HG03521 (cell line): ENCODE data around the gene ADAM8.

Experiments
- ATAC-seq: cut with Tn5 transposase; IDR thresholded peaks from one replicate; pipeline ENCODE4 v1.9.1; 2021; ENCODE audit warnings: mild to moderate bottlenecking, moderate library complexity; ENCODE audit not compliant: unreplicated experiment

The ADAM8 gene

DNA sequence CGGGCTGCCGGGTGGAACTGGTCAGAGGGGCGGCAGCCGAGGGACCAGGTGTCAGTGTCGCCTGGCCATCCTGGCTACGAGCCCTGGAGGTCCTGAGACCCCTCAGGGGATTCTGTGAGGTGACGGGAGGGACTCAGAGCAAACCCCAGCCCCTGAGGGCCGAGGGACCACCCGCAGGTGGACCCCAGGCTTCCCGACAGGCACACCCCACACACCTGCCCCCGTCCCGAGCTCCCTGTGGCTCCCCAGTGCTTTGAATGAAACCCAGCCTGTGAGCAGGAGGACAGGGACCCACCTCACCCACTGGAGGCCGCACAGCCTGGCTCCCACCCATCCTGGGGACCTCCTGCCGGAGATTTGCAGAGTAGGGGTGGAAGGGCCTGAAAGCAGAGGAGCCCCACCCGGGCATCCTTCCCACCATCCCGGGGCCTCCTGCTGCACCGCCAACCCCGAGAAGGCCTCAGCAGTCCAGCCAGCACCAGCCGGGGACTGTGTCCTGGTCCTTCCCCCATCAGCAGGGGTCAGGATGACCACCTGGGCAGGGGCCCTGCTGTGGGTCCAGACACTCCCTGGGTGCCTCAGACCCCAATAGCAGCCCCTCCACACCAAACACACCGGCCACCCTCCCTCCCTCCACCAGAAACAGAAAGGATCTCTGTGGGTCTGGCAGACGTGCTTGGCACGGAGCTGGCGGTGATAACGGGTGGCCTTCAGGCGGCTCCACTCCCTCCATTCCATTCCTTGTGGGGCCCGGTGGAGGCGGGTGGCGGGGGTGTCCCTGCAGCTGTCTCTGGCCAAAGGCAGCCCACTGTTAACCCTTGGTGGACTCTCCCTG lies 25.1 kb downstream of the ADAM8 start:
- ATAC-seq: no peak

DNA sequence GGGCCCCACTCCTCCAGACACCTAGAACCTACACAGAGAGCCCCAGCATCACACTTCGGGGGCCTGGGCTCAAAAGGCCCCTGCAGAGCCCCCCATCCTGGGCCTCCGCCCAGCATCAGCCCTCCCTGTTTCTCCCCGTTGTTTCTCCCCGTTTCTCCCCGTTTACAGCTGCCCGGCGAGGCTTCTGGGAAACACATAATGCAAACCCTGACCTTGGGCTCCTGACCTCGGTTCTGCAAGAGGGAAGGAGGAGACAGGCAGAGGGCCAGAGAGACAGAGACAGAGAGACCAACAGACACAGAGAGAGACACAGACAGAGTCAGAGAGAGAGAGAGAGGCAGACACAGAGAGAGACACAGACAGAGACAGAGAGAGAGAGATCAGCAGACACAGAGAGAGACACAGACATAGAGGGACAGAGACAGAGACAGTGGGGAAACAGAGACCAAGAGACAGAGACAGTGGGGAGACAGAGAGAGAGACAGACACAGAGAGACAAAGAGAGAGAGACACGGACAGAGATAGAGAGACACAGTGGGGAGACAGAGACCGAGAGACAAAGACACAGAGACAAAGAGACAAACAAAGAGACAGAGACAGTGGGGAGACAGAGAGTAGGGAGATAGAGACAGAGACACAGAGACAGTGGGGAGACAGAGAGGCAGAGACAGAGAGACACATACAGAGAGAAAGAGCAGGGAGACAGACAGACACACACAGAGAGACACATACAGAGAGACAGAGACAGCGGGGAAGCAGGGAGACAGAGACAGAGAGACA lies 26.5 kb downstream of the ADAM8 start:
- no peak for ATAC-seq

DNA sequence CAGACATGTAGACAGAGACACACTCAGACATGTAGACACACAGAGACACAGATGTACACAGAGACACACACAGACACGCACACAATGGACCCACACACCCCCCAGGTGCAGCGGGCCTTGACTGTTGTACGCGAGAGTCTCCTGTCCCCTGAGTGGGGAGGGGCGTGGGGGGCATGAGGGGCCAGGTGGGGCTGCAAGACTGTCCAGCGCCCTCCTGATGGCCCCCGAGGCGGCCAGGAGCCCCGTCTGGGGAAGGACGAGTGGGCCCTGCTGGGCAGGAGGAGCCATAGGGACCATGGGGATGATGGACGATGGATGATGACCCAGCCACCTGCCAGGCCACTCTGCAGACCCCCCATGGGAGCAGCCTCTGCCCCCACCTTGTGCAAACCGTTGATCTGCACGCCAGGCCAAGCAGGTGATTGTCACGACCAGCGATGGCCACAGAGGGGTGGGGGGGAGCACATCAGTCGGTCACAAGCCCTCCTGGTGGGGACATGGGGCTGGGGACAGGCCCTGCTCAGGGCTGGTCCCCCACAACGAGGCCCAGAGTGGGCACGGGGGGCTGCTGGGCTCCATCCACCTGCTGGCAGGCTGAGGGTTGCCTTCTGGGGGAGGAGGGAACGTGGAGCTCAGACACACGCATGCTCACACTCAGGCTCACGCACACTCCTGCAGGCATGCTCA lies 27.4 kb downstream of the ADAM8 start:
- no peak for ATAC-seq

DNA sequence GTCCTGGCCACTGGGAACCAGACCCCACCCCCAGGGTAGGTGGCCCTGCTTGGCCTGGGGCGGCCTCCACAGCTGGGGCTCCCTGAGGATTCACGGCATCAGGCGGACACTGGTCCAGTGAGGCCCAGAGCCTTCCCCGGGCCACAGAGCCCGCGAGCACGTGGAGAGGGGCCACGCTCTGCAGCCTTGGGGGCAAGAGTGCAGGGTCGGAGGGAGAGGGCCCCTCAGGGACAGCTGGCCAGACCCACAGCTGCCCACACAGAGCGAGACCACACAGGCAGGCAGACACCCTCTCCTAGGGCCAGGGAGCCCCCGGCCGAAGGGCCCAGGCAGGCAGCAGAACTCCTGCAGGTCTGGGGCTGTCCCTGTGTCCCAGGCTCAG lies 28.3 kb downstream of the ADAM8 start:
- no peak for ATAC-seq

DNA sequence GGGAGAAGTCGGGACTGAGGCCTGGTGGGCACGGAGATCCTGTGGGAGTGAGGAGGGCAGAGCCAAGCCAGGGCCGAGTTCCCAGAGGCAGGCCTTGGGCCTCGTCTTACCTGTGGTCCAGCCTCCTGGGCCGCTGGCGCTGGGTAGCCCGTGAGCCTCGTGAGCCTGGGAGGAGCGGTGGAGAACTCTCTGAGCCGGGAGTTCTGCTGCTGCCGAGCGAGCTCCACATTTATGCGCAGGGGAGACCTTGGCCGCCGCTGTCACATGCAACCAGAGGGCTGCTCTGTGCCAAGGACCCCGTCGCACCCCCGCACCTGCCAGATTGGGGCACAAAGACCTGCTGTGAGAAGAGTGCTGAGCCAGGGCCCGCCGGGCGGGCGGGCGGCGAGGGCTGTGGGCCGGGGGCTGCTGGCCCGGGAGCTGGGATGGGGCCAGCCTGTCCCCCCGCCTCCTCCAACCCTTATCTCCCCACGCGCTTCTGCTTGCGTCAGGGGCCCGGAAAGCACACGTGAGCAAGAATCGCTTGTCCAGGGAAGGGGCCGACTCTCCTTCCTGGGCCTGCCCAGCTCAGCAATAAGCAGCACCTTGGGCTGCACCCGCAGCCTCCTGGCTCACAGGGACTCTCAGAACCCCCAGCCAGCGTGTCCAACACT lies 28.9 kb downstream of the ADAM8 start:
- no peak for ATAC-seq

DNA sequence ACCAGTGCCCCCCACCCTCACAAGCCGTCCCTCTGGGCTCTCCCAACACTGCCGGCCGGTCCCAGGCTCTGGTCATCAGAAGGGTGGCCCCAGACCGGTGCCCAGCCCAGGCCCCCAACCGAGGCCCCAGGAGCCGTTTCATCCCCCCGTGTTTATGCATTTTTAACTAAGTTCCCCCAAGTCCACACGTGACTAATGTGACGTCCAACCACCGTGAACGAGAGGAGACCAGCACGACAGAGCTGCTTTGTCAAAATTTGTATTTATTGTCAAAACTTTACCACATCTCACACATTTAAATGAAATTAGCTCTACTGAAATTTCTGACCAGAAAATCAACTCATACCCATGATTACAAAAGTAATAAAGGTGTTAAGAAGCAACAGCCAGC lies 30.4 kb downstream of the ADAM8 start:
- ATAC-seq: no peak

DNA sequence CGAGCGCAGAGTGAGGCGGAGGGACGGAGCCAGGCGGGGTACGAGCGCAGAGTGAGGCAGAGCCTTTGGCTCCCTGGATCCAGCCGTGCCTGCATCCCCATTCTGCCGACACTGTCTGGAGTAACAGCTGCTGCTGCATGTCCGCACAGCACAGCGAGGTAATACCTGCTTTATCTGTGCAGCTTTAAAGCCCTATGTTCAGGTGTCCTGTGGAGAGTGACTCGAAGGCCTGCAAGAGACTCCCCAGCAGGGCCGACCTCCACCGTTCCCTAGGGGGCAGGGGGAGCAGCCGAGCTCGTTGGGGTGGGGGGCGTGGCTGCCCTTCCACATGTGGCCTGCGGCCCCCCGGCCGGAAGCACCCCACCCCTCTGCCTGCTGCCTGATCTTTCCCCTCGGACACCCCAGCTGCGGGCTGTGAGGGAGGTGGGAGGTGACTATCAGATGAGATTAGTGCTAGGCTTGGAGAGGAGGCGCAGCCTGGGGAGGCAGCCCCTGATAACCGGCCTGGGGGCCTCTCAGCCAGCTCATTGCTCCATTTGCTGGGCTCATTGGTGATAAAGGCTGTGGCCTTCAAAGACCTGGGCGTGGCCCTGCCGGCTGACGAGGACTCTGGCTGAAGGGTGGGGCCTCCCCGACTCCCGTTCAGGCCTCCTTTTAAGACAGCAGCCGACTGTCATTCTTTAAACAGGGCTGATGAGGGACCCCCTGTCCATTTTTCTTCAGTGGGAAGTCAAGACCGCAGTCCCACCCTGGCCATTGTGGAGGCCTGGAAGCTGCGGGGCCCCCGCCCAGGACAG lies 31.0 kb downstream of the ADAM8 start:
- no peak for ATAC-seq

DNA sequence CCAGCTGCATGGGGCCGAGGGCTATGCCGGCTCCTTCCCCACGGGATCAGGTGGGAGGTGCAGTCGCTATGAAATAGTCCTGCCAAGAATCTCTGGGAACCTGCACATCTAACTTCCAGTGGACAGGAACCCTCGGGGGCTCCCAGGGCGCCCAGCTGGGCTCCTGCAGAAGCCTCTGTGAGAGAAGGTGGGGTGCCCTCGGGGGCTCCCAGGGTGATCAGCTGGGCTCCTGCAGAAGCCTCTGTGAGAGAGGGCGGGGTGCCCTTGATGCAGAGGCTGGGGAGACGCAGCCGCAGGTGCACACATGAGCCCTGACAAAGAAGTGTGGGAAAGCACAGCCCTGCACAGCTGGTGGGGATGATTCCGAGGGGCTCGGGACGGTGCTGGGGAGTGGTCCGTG lies 33.1 kb downstream of the ADAM8 start:
- ATAC-seq: no peak

DNA sequence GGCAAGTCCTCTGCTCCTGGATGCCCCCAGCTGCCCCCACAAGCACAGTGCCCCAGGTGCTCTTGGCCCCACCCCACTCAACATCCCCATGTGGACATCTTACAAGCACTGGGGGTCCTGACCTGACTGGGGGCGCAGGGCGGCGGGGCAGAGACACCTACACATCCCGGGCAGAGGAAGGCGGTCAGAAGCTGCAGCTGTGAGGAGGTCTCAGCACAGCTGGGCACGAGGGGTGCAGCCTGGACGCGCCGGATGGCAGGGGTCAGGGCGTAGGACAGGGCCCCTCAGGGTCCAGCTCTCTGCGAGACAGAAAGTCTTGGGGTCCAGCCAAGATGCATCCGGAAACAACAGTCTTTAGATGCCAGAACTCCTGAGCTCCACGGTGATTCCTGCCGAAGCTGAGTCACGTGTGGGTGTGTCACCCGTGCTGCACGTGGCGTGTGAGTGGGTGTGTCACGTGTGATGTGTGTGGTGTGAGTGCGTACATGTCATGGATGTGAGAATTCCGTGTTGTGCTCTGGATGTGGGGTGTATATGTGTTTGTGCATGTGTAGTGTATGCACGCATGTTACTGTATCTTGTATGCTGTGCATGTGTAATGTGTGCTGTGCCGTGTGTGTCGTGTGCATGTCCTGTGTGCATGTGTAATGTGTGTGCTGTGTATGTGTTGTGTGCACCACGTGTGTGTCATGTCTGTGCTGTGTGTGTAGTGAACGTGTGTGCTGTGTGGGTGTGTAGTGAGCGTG lies 33.9 kb downstream of the ADAM8 start:
- no peak for ATAC-seq

DNA sequence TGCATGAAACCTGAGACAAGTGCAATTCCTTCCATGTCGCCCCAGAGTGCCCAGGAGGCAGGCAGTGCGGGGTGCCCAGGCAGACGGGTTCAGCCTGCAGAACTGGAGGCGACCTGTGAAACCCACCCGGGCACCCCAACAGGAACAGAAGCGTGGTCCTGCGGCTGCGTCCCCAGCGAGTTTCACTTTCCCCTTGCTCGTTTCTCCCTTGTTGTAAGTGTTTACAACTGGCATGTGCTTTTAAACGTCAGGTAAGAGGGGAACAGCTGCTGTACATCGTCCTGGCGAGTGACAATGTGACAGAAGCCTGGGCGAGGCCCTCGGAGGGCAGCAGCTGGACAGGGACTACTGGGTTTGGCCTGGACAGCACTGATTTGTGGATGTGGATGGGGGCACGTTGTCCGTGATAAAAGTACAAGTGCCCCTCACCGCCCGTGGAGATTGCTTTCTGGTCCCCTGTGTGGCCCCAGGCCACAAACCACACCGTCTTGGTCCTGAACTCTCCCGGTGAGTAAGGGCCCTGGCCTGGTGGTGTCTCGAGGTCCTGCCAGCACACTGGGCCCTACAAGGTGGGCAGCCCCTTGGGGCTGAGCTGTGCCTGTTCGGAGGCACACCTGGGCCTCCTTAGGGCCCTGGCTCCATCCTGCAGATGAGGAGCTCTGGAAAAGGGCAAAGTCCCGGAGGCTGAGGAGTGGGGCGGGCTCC lies 35.0 kb downstream of the ADAM8 start:
- ATAC-seq: no peak

DNA sequence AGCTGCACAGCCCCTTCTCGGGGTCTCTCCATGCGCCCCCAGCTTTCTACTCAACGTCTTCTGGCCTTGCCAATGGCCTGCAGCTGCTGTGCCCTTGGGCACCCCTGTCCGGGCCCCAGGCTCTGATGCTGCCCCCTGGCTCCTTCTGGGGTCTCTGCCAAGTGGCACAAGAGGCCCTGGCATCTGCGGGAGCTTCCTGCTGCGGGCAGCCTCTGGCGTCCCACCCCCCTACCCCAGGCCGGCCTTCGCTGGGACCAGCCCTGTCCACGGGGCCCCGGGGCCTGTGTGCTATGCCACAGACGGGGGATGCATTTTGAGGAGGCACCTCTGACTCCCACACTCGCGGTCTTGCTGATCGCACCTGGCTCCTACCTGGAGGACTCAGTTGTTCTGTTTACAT lies 36.7 kb downstream of the ADAM8 start:
- no peak for ATAC-seq

DNA sequence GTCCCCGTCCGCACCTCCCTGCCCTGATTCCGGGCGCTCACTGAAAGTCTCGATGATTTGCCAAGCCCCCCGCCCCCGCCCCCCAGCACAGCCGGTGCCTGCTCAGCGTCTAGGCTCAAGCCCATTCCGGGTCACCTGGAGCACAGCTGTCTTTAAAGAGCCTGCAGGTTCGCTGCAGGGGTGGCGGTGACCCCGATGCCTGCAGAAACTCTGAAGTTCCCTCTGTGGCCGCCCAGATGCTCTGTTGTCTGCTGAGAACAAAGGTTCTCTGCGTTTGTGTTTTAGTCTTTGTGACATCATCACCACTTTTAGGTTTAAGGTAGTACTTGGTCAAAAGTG lies 38.2 kb downstream of the ADAM8 start:
- ATAC-seq: no peak

DNA sequence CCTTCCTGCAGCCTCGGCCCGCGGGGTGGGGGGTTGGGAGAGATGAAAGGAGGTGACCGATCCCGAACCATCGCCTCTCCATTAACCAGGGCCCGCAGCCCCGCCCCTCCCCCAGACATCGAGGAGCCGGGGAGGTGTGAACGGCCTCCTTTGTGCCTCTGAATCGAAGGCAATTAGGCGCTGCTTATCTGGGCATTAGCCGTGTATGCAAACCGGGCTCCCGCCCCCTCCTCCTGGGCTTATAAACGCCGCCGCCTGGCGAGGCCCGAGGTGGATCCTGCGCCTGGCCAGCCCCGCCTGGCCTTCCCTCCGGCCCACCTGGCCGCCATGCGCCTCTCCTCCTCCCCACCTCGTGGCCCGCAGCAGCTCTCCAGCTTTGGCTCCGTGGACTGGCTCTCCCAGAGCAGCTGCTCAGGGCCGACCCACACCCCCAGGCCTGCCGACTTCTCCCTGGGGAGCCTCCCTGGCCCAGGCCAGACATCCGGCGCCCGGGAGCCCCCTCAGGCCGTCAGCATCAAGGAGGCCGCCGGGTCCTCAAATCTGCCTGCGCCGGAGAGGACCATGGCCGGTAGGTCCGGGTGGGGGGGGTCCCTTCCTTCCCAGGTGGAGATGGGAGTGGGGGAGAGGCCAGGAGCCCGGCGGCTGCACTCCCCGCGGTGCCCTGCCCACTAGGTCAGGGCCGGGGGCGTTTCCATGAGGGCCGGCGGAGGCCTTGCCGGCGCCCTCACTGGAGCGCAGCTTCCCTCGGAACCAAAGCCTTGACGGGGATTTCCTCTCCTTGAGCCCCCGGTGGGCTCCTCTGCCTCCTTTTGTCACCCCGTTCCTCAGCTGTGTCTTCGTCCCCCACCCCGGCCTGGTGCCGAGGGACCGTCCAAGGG lies 38.8 kb downstream of the ADAM8 start, which contains the start of gene VENTX:
VENTX (plus strand) TSS at position 268 of the 878 bp plus-strand sequence; CDS start at position 328, 60 bp downstream.
- ATAC-seq: no peak

DNA sequence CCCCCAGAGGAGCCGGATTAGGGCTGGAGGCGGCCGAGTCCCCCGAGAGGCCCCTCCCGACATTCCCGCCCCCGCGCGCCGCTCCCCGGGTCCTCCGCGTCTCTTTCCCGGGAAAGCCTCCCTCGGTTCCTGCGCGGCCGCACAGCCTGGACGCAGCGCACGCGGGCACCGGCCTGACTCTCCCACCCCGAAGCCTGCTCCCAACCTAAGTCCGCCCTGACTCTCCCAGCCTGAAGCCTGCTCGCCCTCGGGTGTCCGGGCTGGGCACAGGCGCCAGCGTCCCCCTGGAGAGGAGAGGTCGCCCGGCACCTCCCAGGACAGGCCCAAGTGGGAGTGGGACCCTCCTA lies 39.5 kb downstream of the ADAM8 start:
- no peak for ATAC-seq

DNA sequence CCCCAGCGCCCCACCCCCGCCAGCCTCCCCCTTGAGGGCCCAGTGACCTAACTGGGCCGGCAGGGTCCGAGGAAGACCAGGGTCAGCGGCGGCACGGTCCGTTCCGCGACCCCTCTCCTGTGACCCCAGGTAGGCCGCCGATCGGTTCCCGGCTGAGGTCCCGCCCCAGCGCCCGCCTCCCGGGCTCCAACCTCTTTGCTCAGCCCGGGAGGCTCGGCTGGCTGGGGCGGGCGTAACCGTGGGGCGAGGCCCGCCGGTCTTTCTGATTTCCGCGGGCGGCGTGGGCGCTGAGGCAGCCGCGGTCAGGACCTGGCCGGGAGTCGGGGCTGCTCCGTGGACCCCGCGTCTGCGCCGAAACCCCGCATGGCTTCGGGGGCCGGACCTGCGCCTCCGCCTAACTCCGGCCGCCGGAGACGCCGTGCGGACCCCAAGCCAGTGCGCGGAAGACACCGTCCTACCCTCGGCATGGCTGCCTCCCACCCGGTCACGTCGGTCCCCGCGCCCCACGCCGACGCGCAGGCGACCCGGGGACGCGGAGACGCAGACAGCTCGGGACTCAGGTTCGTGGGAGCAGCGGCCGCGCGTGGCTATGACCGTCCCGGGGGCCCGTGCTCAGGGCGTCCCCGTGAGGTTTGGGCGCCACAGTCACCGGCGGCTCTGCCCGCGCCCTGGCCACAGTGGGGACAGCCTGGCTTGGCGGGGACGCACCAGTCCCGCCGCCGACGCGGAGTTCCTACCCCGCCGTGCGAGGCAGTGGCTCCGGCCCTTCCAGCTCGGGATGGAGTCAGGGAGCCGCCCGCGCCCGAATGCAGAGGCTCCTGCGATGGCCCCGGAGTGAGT lies 40.0 kb downstream of the ADAM8 start:
- no peak for ATAC-seq

DNA sequence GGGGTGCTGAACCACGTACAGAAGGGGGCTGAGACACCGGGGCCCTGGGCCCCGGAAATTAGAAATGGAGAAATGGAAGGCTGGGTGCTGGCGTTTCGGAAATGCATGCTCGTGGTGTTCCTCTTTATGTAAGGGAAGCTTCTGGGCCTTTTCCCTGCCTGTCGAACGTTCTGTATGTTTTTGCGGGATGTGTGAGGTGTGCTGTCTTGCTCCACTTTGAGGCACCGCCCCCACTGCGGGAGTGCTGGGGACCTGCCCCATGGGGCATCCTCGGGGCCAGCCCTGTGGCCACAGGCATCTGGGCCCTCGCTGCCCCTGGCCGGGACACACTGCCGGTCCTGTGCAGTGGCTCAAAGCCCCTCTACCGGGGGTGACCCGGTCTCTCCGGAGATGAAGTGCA lies 40.7 kb downstream of the ADAM8 start:
- no peak for ATAC-seq

DNA sequence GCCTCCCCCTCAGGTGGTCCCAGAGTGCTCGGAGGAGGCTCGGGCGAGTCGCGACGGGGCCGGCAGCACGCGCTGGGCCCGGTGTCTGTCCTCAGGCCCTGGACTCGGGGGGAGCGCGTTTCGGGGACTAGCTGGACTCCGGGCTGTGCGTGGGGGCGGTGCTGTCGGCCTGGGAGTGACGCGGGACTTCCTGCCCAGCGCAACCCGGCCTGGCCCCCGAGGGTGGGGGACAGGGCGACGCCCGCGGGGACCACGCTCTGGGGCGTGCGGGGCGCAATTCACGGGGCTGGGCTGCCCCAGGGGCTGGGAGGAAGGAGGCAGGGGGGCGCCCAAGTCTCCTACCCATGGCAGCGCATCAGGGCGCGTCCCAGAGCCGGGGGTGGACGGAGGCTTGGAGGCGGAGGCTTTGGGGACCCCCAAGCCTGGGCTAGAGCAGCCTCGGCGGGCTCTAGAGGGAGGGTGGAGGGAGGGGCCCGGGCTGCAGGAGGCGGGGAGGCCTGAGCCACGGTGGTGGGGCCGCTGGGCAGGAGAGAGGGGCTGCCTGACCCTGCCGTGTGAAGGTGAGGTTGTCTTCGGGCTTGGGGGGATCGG lies 41.3 kb downstream of the ADAM8 start:
- ATAC-seq: no peak
